Stimulated activated CD8-positive, alpha-beta memory T cell treated with anti-CD3 and anti-CD28 coated beads, Interleukin-12 subunit alpha, Interleukin-12 subunit beta, amount 100 ng/mL, for 4 hours (primary cell): ENCODE data around the gene VCPKMT.
"Not testable (repeated sequence)": the region's sequence is repeated elsewhere in the genome, so short reads cannot be mapped to it uniquely, and the experiment has no call there.

Source experiments
- DNase-seq: peaks from one replicate; pipeline ENCODE4 v3.0.0-alpha.2; 2020; ENCODE audit warnings: low read depth

VCPKMT gene

DNA sequence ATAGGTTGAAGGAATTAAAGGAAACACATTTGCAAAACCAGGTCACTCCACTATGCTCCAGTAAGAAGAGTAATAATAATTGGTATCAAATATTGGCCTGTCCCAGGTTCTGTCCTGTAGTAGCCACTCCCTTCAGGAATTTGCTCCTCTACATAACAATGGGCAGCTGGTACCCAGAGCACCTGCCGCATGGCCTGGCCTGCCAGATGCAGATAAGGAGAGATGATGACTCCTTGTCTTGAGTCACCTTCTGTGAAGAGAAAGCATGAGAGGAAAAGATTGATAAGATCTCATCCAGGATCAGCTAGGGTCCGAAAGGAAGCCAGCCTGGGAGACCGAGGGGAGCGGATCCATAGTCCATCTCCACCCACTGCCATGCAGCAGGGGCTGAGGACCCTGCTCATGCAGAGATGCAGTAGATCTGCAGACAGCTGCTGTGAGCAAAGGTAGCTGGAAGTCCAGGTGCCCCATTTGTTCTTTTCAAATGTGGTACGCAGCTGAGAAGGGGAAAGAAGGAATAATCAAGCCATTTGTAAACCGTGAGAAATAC, 24.3 kb downstream of the VCPKMT start:
- DNase-seq, result no peak

DNA sequence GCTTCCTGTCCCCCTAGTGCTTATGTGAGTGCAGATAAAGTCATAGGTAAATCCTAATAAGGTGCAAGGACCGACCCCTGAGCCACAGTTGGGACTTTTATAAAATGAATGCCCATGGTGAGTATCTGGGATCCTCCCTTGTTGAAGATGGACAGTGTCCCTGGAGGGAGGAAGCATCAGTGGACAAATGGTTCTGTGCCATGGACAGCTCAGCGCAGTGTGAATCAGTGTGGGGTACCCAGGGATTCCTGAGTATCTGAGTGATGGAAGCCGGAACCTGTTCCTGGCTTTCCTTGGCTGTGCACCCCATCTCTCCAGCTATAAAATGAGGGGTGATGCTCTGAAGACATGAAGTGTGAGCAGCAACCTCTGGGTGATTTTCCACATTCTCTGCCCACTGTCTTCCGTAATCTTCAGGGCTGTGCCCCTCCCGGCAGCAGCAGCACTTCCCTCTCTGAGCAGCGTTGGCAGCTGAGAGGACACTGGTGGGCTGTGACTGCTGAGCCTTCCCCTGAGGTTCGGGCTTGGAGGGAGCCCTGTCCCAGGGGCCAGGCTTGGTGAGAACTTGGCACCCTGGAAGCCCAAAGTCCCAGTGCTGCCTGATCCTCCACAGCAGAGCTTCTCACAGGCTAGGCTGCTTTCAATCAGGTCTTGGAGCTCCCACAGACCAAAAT, 25.0 kb downstream of the VCPKMT start:
- DNase-seq, result no peak

DNA sequence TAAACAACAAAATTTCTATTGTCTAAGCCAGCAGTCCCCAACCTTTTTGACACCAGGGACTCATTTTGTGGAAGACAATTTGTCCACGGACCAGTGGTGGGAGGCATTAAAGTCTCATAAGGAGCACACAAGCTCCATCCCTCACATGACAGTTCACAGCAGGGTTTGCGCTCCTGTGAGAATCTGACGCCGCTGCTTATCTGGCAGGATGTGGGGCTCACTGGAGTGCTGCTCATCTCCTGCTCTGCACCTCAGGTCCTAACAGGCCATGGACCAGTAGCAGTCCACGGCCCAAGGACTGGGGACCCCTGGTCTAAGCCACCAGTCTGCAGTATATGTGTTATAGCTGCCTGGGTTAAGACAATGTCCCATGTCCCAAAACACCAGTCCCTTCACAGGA, 27.2 kb downstream of the VCPKMT start:
- no peak for DNase-seq

DNA sequence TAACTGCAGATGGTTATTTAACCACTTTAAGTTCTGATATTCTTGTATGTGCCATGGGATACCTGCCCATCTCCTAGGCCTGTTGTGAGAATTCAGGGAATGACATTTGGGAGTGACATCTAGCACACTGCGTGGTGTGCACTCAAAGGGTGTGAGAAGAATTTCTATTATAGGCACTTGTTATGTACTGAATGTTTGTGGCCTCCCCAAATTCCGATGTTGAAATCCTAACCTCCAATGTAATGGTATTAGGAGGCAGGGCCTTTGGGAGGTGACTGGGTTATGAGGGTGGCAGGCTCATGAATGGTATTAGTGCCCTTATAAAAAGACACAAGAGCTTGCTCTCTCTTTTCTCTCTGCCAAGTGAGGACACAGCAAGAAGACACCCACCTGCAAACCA, 27.6 kb downstream of the VCPKMT start:
- no peak for DNase-seq

DNA sequence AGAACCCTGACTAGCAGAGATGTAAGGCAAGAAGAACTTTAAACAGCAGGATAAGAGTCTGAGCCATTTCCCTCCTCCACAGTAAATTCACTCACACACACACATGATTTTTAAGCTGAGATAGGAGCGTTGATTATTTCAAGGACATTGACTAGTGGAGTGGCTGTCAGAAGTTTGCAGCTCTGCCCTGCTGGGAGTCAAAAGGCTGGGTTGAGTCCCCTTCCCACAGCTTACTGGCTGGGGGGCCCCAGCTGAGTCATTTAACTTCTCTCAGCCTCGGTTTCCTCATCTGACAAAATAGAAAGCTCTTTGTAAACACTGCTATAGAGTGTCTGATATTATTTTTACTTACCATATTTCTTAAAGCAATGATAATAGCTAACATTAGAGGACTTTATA, 28.3 kb downstream of the VCPKMT start:
- DNase-seq, result no peak

DNA sequence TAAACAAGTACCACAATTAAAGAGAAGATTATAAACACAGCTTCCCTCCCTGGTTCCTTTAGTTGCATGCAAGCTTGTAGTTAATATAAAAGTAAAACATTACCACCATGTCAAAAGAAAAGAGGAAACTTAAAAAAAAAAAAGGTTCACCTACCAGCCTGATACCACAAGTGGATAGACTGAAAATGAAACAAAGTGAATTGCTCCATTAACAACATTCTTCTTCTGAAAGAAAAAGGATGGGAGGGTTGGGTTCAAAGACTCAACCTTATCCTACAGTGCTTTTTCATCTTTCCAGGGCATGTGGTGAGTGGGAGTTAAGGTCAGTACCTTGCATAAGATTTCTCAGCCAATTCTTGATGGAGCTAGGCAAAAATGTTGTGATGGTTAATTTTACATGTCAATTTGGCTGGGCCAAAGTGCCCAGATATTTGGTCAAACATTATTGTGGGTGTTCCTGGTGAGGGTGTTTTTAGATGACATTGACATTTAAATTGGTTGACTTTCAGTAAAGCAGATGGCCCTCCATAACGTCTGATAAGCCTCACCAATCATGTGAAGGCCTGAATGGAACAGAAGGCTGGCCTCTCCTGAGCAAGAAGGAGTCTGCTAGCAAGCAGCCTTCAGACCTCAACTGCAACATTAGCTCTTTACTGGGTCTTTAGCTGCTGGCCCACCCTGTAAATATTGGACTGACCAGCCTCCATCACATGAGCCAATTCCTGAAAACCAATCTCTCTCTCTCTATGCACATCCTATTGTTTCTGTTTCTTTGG, 28.8 kb downstream of the VCPKMT start:
- DNase-seq, result no peak

DNA sequence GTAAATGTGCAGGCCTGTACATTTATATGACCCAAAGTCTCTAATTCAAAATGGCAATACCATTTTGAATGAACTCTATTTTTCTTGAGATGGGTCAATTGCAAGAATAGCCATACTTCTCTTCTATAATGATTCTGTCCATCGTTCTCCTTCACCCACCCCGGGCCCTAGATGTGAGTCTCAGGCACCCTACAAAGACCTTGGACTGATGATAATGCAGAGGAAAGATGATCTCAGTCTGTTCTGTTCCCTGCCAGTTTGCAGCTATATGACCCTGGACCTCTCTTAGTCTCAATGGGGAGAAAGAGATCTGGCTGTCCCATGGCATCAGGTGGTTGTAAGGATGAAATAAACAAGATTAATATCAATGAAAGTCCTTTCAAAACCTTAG, 30.1 kb downstream of the VCPKMT start:
- DNase-seq, result no peak

DNA sequence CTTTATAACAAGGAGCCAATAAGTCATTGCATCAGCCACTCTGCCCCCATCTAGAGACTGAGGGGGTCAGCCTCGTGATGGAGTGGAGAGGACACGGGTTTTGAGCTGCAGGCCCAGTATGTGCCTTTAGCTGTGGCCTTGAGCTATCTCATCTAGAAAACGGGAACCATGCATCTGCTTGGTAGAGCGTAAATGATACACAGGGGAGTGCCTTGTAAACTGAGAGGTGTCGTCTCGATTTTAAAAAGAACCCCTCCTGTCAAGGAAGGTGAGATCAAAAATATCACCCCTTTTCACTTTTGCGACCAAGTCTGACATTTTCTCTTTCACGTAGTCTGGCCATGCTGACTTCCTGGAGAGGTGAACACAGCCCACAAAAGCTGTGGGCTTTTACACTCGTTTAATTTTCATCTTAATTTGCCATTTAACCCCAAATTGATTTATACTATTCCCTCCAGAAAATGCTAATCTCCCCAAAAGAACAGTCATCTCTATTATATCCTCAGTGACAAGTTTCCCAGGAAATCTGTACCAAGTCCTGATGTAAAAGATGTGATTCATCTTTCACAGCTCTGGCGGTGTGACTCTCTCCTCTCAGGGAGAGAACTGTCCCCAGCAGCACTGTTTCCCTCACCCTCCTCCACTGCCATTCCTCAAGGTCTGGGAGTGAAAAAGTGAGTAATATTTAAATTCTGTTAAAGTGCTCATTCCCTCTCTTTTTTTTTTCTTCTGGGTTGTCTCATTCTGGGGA, 30.6 kb downstream of the VCPKMT start:
- DNase-seq, result no peak

DNA sequence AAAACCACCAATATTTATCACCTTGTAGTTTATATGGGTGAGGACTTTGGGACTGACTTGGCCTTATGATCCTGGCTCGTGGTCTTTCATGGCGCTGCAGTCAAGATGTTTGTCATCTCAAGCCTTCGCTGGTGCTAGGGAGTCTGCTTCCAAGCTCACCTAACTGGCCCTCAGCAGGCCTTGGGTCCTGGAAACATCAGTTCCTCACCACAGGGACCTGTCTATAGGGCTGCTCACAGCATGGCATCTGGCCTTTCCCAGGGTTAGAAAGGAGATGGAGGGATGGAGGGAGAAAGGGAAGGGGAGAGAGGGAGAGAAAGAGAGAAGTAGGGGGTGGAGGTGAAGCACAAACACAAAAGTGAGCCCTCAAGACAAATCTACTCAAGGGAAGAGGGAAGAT, 31.7 kb downstream of the VCPKMT start:
- DNase-seq, result no peak

DNA sequence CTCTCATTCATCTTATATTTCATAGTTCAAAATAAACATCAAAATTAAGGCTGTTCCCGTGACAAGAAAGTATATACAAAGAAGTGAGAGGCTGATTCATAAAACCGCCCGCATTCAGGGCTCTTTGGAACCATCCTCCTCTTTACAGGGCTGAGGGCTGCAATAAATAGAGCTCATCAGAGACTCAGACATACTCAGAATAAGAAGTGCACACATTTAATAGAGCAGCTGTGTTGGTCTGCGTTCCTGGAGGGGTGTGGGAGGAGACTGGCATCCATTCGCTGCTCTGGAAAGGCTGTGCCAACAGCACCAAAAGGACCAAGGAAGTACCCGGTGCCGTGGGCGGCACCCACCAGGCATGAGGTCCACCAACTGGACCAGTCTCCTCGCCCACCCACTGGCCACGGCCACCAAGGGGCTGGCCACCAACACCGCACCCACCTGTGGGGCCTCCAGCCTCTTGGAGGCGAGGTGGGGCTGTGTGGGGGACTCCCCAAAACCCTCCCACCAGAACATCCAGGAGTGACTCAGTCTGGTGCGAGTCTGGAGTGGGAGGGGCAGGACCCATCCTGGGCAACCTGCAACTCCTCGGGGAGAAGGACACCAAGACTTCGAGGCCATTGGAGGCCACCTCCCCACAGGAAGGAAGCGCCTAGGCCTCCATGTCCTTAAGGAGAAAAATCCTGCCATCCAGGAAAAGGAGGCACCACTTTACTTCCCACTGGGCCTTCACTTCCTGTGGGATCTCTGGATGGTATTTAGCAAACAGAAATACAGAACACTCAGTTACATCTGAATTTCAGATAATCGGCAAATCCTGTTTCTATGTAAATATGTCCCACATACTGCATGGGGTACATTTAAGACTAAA, 32.7 kb downstream of the VCPKMT start:
- DNase-seq, result peak; percentile 32

DNA sequence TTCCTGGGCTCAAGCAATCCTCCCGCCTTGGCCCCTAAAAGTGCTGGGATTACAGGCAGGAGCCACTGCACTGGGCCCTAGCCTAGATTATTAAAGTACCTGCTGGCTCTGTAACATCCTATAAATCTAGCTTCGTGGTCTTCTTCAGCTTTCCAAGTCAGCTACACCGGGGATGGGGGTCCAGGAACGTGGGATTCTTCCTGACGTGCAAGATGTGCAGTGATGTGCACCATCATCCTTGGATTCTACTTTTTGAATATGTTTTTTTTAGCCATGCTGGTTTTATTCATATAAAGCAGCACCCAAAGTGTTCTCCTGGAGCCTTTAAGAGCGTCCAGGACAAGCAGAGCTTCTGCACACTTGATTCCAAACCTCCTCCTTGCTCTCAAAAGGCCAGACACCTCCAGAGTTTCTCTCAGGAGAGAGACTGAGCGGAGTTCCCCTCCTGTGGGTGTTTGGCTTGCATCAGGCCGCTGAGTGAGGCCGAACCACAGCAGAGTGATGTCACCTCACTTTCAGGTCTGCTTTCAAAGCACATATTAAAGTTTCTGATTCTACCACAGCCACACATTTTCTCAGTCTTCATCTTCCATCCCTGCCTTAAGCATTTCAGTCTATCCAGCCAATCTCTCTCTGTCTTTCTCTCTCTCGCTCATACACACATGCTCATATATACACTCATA, 33.4 kb downstream of the VCPKMT start:
- peak; percentile 65 for DNase-seq

DNA sequence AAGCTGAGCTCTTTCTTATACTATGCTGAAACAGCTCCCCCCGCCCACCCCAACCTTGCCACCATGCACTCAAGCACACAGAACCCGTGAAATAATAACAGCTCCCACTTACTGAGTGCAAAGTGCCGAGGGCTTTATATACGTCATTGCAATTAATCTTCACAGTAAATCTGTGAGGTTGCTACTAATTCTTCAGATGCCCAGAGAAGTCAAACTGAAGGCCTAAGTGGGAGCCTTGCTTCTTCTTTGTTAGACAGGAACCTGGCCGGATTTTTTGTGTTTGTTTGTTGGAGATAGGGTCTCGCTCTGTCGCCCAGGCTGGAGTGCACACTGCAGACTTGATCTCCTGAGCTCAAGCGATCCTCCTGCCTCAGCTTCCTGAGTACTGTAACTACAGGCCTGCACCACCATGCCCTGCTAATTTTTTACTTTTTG, 34.0 kb downstream of the VCPKMT start:
- DNase-seq, result peak; percentile 39

DNA sequence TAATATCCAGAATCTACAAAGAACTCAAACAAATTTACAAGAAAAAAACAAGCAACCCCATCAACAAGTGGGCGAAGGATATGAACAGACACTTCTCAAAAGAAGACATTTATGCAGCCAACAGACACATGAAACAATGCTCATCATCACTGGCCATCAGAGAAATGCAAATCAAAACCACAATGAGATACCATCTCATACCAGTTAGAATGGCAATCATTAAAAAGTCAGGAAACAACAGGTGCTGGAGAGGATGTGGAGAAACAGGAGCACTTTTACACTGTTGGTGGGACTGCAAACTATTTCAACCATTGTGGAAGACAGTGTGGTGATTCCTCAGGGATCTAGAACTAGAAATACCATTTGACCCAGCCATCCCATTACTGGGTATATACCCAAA, 37.3 kb downstream of the VCPKMT start:
- DNase-seq, result not testable (repeated sequence)

DNA sequence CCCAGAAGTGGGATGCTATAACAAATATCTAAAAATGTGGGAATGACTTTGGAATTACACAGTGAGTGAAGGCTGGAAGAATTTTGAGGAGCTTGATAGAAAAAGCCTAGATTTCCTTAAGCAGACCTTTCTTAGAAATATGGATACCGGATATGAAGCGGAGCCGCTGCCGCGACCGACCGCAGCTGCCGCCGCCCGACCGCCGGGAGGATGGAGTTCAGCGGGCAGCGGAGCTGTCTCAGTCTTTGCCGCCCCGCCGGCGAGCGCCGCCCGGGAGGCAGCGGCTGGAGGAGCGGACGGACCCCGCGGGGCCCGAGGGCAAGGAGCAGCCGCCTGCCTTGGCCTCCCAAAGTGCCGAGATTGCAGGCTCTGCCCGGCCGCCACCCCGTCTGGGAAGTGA, 42.7 kb downstream of the VCPKMT start:
- not testable (repeated sequence) for DNase-seq

DNA sequence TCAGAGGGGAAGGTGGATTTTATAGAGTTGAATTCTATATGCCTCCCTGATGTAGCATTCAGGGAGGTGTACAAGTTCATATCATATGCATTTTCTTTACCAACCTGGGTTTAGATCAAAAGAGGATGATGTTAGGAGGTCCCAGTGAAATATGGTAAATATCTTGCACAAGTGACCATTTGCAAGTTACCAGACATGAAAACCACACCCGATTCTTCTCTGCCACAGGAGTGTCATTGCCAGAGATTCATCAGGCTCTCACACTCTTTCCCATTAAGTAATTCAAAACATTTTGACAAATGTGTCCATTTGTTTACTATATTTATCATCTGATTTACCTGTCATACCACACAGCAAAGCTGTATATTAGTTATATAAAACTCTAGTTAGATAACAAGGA, 44.0 kb downstream of the VCPKMT start:
- DNase-seq, result no peak

DNA sequence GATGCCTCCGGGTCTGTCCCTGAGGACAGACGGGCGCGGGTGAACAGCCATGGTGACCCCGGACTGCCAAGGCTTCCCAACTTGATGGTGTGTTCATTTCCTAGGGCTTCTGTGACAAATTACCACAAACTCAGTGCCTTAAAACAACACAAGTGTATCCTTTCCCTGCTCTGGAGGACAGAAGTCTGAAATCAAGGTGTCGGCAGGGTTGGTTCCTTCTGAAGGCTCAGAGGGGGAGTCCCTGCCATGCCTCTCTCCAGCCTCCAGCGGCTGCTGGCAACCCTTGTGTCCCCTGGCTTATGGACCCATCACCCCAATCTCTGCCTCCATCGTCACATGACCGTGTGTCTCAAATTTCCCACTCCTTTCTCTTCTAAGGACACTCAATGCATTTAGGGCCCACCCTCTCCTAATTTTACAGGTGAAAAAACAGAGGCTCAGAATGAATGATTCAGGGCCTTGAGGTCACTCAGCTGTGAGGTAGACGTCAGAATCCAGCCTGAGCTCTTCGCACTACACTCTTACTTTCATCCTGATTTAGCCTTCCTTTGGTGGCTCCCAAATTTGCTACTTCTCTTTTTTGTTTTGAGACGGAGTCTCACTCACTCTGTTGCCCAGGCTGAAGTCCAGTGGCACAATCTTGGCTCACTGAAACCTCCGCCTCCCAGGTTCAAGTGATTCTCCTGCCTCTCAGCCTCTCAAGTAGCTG, 45.4 kb downstream of the VCPKMT start:
- DNase-seq, result no peak

DNA sequence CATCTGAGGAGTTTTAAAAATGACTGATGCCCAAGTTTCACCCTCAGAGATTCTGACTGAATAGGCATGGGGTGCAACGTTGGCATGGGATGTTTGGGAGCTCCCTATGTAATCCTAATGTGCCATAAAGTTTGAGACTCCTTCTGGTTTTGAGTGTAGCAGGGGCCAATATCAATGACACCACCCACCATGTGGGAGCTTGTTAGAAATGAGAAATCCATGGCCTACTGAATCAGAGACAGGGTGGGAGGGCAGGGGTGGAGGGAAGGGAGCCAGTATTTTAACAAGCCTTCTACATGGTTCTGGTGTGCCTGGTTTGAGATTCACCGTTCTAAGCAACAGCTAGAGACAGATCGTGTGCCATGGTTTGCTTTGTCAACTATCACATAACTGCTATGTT, 46.1 kb downstream of the VCPKMT start:
- no peak for DNase-seq

DNA sequence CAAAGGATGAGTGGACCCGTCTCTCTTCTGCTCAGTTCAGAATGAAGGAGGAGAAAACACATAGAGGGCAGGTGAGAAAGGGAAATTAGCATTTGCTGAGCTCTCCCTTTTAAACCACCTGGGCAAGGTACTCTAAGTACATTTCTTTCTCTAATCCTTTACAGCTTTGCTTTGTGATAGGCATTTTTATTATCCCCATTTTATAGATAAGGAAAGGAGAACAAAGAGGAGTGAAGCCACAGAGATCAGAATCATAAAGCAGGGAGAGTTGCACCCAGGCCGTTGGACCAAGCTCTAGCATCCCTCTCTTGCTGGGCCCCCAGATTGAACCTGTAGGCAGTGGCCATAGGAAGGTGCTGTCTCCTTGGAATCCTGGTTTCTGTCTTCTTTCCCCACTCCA, 47.0 kb downstream of the VCPKMT start:
- no peak for DNase-seq

DNA sequence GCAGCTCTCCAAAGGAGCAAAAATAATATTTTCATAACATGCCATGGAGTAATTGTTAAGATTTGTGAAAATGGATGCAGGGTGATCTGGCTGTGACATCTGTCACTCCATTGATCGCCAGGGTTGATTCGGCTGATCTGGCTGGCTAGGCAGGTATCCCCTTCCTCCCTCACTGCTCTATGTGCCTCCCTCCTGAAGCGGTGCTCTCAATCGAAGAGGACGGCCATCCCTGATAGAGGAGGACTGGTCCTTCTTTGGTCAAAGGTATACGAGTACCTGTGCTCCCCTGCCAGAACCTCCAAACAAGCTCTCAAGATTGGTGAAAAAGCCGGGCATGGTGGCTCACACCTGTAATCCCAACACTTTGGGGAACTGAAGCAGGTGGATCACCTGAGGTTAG, 47.9 kb downstream of the VCPKMT start:
- no peak for DNase-seq

DNA sequence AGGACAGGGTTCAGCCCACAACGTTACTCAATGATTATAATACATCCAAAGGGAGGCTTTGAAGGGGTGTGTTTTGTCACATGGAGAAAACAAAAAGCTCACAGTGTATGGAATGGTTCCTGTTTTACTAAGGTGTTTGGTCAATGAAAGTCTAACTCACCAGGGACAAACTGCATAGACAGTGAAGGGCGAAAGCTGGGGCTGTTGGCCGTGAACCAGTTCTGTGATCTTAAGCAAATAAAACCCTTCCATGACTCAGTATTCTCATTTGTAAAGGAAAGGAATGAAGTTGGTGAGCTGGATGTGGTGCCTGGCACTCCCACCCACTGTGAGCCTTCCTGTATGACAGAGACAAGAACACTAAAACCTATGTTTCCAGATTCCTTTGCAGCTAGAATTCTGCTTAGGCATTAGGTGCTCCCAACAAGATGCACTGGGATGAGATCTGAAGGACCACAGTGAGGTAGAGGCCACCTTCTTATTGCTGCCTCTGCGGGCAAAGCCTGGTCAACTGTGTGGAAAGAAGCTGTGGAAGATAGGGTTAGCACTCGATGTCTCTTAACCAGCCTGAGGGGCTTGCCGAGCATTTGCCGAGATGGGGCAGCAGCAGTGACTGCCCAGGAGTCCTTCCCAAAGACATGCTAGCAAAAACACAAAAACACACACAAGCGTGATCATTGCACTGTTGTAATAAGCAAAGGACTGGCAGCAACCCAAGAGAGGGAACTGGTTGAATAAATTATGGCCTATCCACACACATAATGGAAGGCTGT, 48.5 kb downstream of the VCPKMT start:
- DNase-seq, result no peak
